Cortex of kidney (tissue), 1 donor: ENCODE data around the gene SLC30A3.
A peak's percentile ranks its signal among the peaks of the same experiment; 100 is the strongest.

Source experiments
- DNase-seq: peaks from one replicate; lab custom pipeline; 2025; lab: John Stamatoyannopoulos, UW

SLC30A3 gene

GRCh38 chr2:27225526-27225925 lies 37.3 kb downstream of the SLC30A3 start:
- DNase-seq, result no peak

- no peak for DNase-seq
These were observed 39.4 kb downstream of the SLC30A3 start for GRCh38 chr2:27223416-27223815.

GRCh38 chr2:27222407-27222806 lies 40.4 kb downstream of the SLC30A3 start:
- DNase-seq, result no peak

GRCh38 chr2:27221166-27221565 lies 41.7 kb downstream of the SLC30A3 start:
- DNase-seq, result no peak

- no peak for DNase-seq
These were observed 42.8 kb downstream of the SLC30A3 start for GRCh38 chr2:27220091-27220490.

GRCh38 chr2:27219091-27219490 lies 43.8 kb downstream of the SLC30A3 start:
- DNase-seq, result no peak

GRCh38 chr2:27218614-27219013 lies 44.2 kb downstream of the SLC30A3 start:
- no peak for DNase-seq

GRCh38 chr2:27217173-27218121 lies 45.4 kb downstream of the SLC30A3 start, which contains the start of gene CAD:
Gene CAD, plus strand, starts transcription at chr2:27217369. Its CDS starts 183 bp downstream, at chr2:27217552.
- peak; percentile 39 for DNase-seq

- DNase-seq, result no peak
These were observed 46.3 kb downstream of the SLC30A3 start for GRCh38 chr2:27216416-27217137.

- DNase-seq, result no peak
These were observed 47.9 kb downstream of the SLC30A3 start for GRCh38 chr2:27214941-27215340.

- no peak for DNase-seq
These were observed 50.0 kb downstream of the SLC30A3 start for GRCh38 chr2:27212626-27213471.

- peak; percentile 92 for DNase-seq
These were observed 50.8 kb downstream of the SLC30A3 start, which contains the start of the genes ATRAID and SLC5A6 for GRCh38 chr2:27211943-27212625. Gene ATRAID, plus strand, starts transcription at chr2:27212041. Its CDS starts 328 bp downstream, at chr2:27212369. Gene SLC5A6, minus strand, starts transcription at chr2:27212268. Its CDS starts 4,618 bp downstream, at chr2:27207650.

- DNase-seq, result no peak
These were observed 51.5 kb downstream of the SLC30A3 start for GRCh38 chr2:27211241-27211942.

- DNase-seq, result no peak
These were observed 53.0 kb downstream of the SLC30A3 start for GRCh38 chr2:27209621-27210401.

GRCh38 chr2:27208486-27209050 lies 54.3 kb downstream of the SLC30A3 start:
- DNase-seq, result no peak

- DNase-seq, result no peak
These were observed 56.5 kb downstream of the SLC30A3 start for GRCh38 chr2:27206346-27206745.

- DNase-seq, result no peak
These were observed 57.6 kb downstream of the SLC30A3 start for GRCh38 chr2:27205206-27205605.

GRCh38 chr2:27204566-27204965 lies 58.3 kb downstream of the SLC30A3 start:
- DNase-seq, result no peak

- no peak for DNase-seq
These were observed 59.1 kb downstream of the SLC30A3 start for GRCh38 chr2:27203741-27204140.
